ENCODE results near the gene NMRK1.

GRCh38 chr9:75033791-75034473 is 54.0 kb downstream of the NMRK1 start:
- TF ChIP-seq CTCF (IDR thresholded peaks at IDR 0.05) (no peak), EZH2phosphoT487 (IDR thresholded peaks at IDR 0.05) (no peak), EZH2 (IDR thresholded peaks at IDR 0.05) (no peak)
